ENCODE measurements around the gene ABCC1. TPM values are rescaled to one million over a fixed set of nuclear protein-coding genes. Genes with fewer than 3 reads are reported as not detected.

The ABCC1 gene
- polyA plus RNA-seq, 1 of the 3 experiments (the other 2 are of a cell fraction) = 23.7 TPM

GRCh38 chr16:16045296-16045695, 95.9 kb downstream of the ABCC1 start:
- Histone ChIP-seq H3F3A (replicated peaks; ENCODE audit: insufficient read depth) (peaks cover 4% of the 10 kb centered on the region), H3K4me1 (ENCODE audit: control insufficient read depth in 1 of 2, insufficient read depth in 2 of 2, low read depth in 1 of 2, low read length in 1 of 2) (peaks cover 4 to 8% of the 10 kb centered on the region in 2 experiments; a peak in 2 of 4 replicates), H3K79me2 (ENCODE audit: insufficient read depth) (peaks cover 5% of the 10 kb centered on the region; the same call in 1 of the 2 replicates), H3K9ac (no peak overlapping the region), H3K4me3 (ENCODE audit: low read depth in 2 of 2, low read length in 1 of 2) (no peak overlapping the region), H4K20me1 (ENCODE audit: insufficient read depth) (0 out of 2 replicates have a peak, but pooled peaks cover 4% of the 10 kb centered on the region), H3K36me3 (replicated peaks in 1 of 2; ENCODE audit: control insufficient read depth in 1 of 2, insufficient read depth in 2 of 2, low read length in 1 of 2) (peaks cover 15 to 27% of the 10 kb centered on the region in 2 experiments), H3K9me3 (no peaks in the 10 kb centered on the region), H3K9me2 (no peaks in the 10 kb centered on the region), H3K27me3 (ENCODE audit: insufficient read depth) (no peaks in the 10 kb centered on the region), H3K4me2 (no peak overlapping the region), H3K27ac (ENCODE audit: low read depth in 2 of 2, low read length in 1 of 2) (no peak overlapping the region), H2AFZ (ENCODE audit: low read depth) (no peak overlapping the region)
- CTCF ChIA-PET = interaction anchor here (1.6 to 2.2 kb wide), 3 partner anchors 16 to 170 kb away, joined by 3 to 8 read pairs (median 6); no protein-coding TSS in a partner anchor
- TF ChIP-seq SIN3A (IDR thresholded peaks at IDR 0.05; ENCODE audit: borderline replicate concordance, low read depth, low read length) = no peak
- no peak for TF ChIP-seq USF1 (IDR thresholded peaks at IDR 0.05; ENCODE audit: borderline replicate concordance, low read depth)
- no peak for TF ChIP-seq ZBTB33 (IDR thresholded peaks at IDR 0.05; ENCODE audit: borderline replicate concordance, low read depth)
- TF ChIP-seq RXRA (IDR thresholded peaks at IDR 0.05; ENCODE audit: borderline replicate concordance, low read depth) = no peak
- no peak for TF ChIP-seq GATA2 (CRISPR knock-in tag; IDR thresholded peaks at IDR 0.05)
- TF ChIP-seq MAX (IDR thresholded peaks at IDR 0.05; ENCODE audit: low read depth) = no peak
- no peak for TF ChIP-seq MEF2A (IDR thresholded peaks at IDR 0.05; ENCODE audit: borderline replicate concordance, low read depth)
- no peak for TF ChIP-seq CTCF (IDR thresholded peaks at IDR 0.05)
- TF ChIP-seq PBX3 (IDR thresholded peaks at IDR 0.05) = no peak
- no peak for TF ChIP-seq TAF1 (IDR thresholded peaks at IDR 0.05; ENCODE audit: borderline replicate concordance, low read depth, low read length)
- no peak for TF ChIP-seq EZH2phosphoT487 (IDR thresholded peaks at IDR 0.05; ENCODE audit: borderline replicate concordance, low read depth)
- TF ChIP-seq NRF1 (IDR thresholded peaks at IDR 0.05; ENCODE audit: low read depth, low read length) = no peak
- TF ChIP-seq IRF3 (IDR thresholded peaks at IDR 0.05; ENCODE audit: low read depth, low read length) = no peak
- DNase-seq = no peak
- WGBS (ENCODE audit: low lambda C conversion rate) = 68% methylated on average over 2 of the region's 2 CpGs
- POLR2A ChIA-PET = interaction anchor here (0.9 kb wide), 1 partner anchor 13 kb away, joined by 3 read pairs; no protein-coding TSS in a partner anchor

Data from SK-N-SH (cell line).